Measurements from ENCODE around the gene SRGAP2C.
"Not testable (repeated sequence)": the region's sequence is repeated elsewhere in the genome, so short reads cannot be mapped to it uniquely, and the experiment has no call there.

Gene SRGAP2C

DNA sequence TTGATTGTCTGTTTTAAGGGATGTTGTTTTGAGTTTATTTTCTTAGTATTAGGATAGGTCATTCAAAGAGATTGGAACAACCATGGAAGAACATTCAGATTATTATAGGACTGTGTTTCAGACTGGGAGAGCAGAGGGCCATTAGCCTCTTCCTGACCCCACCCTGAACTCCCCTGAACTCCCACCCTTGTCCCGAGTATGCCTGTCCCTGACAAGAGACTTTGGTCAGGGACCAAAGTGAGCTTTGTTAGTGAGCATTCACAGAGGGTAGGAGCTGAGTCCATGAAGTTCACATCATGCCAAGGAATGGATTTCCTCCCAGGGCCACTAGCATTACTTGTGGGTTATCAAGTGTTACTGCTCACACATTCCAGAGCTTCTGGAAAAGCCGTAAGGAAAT, 172.0 kb downstream of the SRGAP2C start:
- not testable (repeated sequence) for H3K4ac ChIP-seq (ENCODE audit: low read depth, low read length); H2BK120ac ChIP-seq (ENCODE audit: insufficient read depth, low read length, poor library complexity); H3K4me3 ChIP-seq (ENCODE audit: low read depth, low read length); DNase-seq; H4K91ac ChIP-seq (ENCODE audit: low read depth, low read length); H2AK5ac ChIP-seq (ENCODE audit: low read length); H3K27me3 ChIP-seq (ENCODE audit: insufficient read depth, low read length); H3K9me3 ChIP-seq (ENCODE audit: insufficient read depth, low read depth, low read length); H3K4me2 ChIP-seq (ENCODE audit: low read length); H2BK5ac ChIP-seq (ENCODE audit: low read depth, low read length, poor library complexity); H3K4me1 ChIP-seq (ENCODE audit: control insufficient read depth in 1 of 2, insufficient read depth in 2 of 2, low read length in 2 of 2); H3K79me1 ChIP-seq (ENCODE audit: low read length); H2BK12ac ChIP-seq (ENCODE audit: low read length); H3K14ac ChIP-seq (ENCODE audit: low read length); H4K12ac ChIP-seq (ENCODE audit: low read depth, low read length); H3K36me3 ChIP-seq (ENCODE audit: control insufficient read depth in 1 of 2, insufficient read depth in 2 of 2, low read length in 2 of 2); H3K79me2 ChIP-seq (ENCODE audit: control insufficient read depth, insufficient read depth, low read length, poor library complexity); H2AFZ ChIP-seq (ENCODE audit: insufficient read depth, low read length, poor library complexity); H3K18ac ChIP-seq (ENCODE audit: low read length); H4K8ac ChIP-seq (ENCODE audit: low read depth, low read length); H3K27ac ChIP-seq (ENCODE audit: low read depth, low read length); H3K23ac ChIP-seq (ENCODE audit: low read length); H3K9ac ChIP-seq (ENCODE audit: low read length)
- WGBS (ENCODE audit: extremely low coverage, insufficient coverage, insufficient read length), result no CpG with 5 or more reads among the region's 2 CpGs

DNA sequence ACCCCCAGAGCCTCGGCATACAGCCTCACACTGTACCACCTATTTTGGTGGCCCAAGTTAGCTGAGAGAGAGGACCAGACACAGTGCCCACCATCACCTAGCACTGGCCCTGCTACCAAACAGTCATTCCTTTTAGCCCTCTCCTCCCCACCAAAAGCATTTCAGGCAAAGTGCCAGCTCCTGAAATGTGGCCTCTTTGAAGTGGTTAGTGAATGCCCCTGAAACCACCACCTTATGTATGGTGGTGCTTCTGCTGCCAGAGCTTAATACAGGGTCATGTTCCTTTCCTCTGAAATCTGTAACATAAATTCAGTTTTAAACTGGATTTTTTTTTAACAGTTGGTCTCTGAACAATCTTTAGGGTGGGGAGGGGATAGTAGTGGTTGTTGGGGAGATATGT, 175.8 kb downstream of the SRGAP2C start:
- H3K4ac ChIP-seq (ENCODE audit: low read depth, low read length); H4K8ac ChIP-seq (ENCODE audit: low read depth, low read length); H3K4me1 ChIP-seq (ENCODE audit: control insufficient read depth in 1 of 2, insufficient read depth in 2 of 2, low read length in 2 of 2); H2BK5ac ChIP-seq (ENCODE audit: low read depth, low read length, poor library complexity); H3K79me1 ChIP-seq (ENCODE audit: low read length); H3K4me2 ChIP-seq (ENCODE audit: low read length); H3K9ac ChIP-seq (ENCODE audit: low read length); H3K27ac ChIP-seq (ENCODE audit: low read depth, low read length); H2AK5ac ChIP-seq (ENCODE audit: low read length); H3K9me3 ChIP-seq (ENCODE audit: insufficient read depth, low read depth, low read length); H4K91ac ChIP-seq (ENCODE audit: low read depth, low read length); H3K27me3 ChIP-seq (ENCODE audit: insufficient read depth, low read length); H3K14ac ChIP-seq (ENCODE audit: low read length); H2AFZ ChIP-seq (ENCODE audit: insufficient read depth, low read length, poor library complexity); H2BK120ac ChIP-seq (ENCODE audit: insufficient read depth, low read length, poor library complexity); H3K18ac ChIP-seq (ENCODE audit: low read length); H3K23ac ChIP-seq (ENCODE audit: low read length); H4K12ac ChIP-seq (ENCODE audit: low read depth, low read length); H3K4me3 ChIP-seq (ENCODE audit: low read depth, low read length); DNase-seq; H3K79me2 ChIP-seq (ENCODE audit: control insufficient read depth, insufficient read depth, low read length, poor library complexity); H3K36me3 ChIP-seq (ENCODE audit: control insufficient read depth in 1 of 2, insufficient read depth in 2 of 2, low read length in 2 of 2); H2BK12ac ChIP-seq (ENCODE audit: low read length): not testable (repeated sequence)
- no CpG with 5 or more reads among the region's 1 CpG for WGBS (ENCODE audit: extremely low coverage, insufficient coverage, insufficient read length)

GRCh38 chr1:121361451-121362233, 176.9 kb downstream of the SRGAP2C start:
- not testable (repeated sequence) for H3K4me1 ChIP-seq (ENCODE audit: control insufficient read depth in 1 of 2, insufficient read depth in 2 of 2, low read length in 2 of 2); H3K79me2 ChIP-seq (ENCODE audit: control insufficient read depth, insufficient read depth, low read length, poor library complexity); H3K36me3 ChIP-seq (ENCODE audit: control insufficient read depth in 1 of 2, insufficient read depth in 2 of 2, low read length in 2 of 2); H3K4me3 ChIP-seq (ENCODE audit: low read depth, low read length); H2BK5ac ChIP-seq (ENCODE audit: low read depth, low read length, poor library complexity); H3K27ac ChIP-seq (ENCODE audit: low read depth, low read length); H3K14ac ChIP-seq (ENCODE audit: low read length); H3K9me3 ChIP-seq (ENCODE audit: insufficient read depth, low read depth, low read length); H3K4me2 ChIP-seq (ENCODE audit: low read length); H3K9ac ChIP-seq (ENCODE audit: low read length); H3K23ac ChIP-seq (ENCODE audit: low read length); H2AK5ac ChIP-seq (ENCODE audit: low read length); H3K4ac ChIP-seq (ENCODE audit: low read depth, low read length); DNase-seq; H4K12ac ChIP-seq (ENCODE audit: low read depth, low read length); H2BK12ac ChIP-seq (ENCODE audit: low read length); H2BK120ac ChIP-seq (ENCODE audit: insufficient read depth, low read length, poor library complexity); H2AFZ ChIP-seq (ENCODE audit: insufficient read depth, low read length, poor library complexity); H4K91ac ChIP-seq (ENCODE audit: low read depth, low read length); H3K27me3 ChIP-seq (ENCODE audit: insufficient read depth, low read length); H4K8ac ChIP-seq (ENCODE audit: low read depth, low read length); H3K79me1 ChIP-seq (ENCODE audit: low read length); H3K18ac ChIP-seq (ENCODE audit: low read length)
- no CpG with 5 or more reads among the region's 7 CpGs for WGBS (ENCODE audit: extremely low coverage, insufficient coverage, insufficient read length)

GRCh38 chr1:121362234-121362883, 177.6 kb downstream of the SRGAP2C start:
- H3K4me1 ChIP-seq (ENCODE audit: control insufficient read depth in 1 of 2, insufficient read depth in 2 of 2, low read length in 2 of 2); H2BK12ac ChIP-seq (ENCODE audit: low read length); H3K4me2 ChIP-seq (ENCODE audit: low read length); H3K18ac ChIP-seq (ENCODE audit: low read length); H3K9ac ChIP-seq (ENCODE audit: low read length); H3K23ac ChIP-seq (ENCODE audit: low read length); H3K4me3 ChIP-seq (ENCODE audit: low read depth, low read length); H3K27ac ChIP-seq (ENCODE audit: low read depth, low read length); H3K4ac ChIP-seq (ENCODE audit: low read depth, low read length); H2AK5ac ChIP-seq (ENCODE audit: low read length); H3K27me3 ChIP-seq (ENCODE audit: insufficient read depth, low read length); DNase-seq; H3K14ac ChIP-seq (ENCODE audit: low read length); H4K8ac ChIP-seq (ENCODE audit: low read depth, low read length); H2BK120ac ChIP-seq (ENCODE audit: insufficient read depth, low read length, poor library complexity); H4K91ac ChIP-seq (ENCODE audit: low read depth, low read length); H3K36me3 ChIP-seq (ENCODE audit: control insufficient read depth in 1 of 2, insufficient read depth in 2 of 2, low read length in 2 of 2); H2AFZ ChIP-seq (ENCODE audit: insufficient read depth, low read length, poor library complexity); H4K12ac ChIP-seq (ENCODE audit: low read depth, low read length); H3K79me2 ChIP-seq (ENCODE audit: control insufficient read depth, insufficient read depth, low read length, poor library complexity); H3K79me1 ChIP-seq (ENCODE audit: low read length); H3K9me3 ChIP-seq (ENCODE audit: insufficient read depth, low read depth, low read length); H2BK5ac ChIP-seq (ENCODE audit: low read depth, low read length, poor library complexity): not testable (repeated sequence)
- WGBS (ENCODE audit: extremely low coverage, insufficient coverage, insufficient read length), result no CpG with 5 or more reads among the region's 4 CpGs

Data from trophoblast cell (in vitro differentiated cells and primary cell).